ENCODE data around the gene CUBN.
"Not testable (repeated sequence)": the region's sequence is repeated elsewhere in the genome, so short reads cannot be mapped to it uniquely, and the experiment has no call there.

Gene CUBN

DNA sequence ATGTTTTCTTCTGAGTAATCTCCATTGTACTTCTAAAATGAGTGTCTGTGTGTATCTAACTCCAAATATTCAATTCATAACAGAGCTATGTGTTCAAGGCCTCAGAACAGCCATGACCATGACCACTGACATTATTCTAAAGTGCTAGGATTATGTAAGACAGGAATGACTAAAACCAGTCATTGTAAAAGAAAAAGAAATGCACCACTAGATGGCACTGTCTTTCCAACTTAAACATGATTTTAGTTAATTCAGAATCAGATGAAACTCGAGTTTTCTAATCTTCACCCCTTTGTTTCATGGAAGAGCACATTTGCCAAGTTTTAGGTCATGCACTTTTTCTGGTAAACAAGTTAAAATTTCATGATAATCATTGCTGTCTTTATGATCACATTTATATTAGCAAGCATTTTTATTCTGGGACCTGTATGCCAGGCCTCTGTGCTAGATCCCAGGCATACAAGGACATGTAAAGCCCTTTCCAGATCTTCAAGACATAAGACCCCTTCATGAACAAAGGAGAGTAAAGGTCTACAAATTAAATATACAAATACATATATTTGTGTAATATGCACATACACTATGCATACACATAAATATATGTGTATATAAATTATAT, 286.2 kb downstream of the CUBN start:
- DNase-seq (ENCODE audit: low read depth) = peak; percentile 32
- H3K4me3 ChIP-seq (ENCODE audit: low read depth, low read length) = no peak overlapping the region
- peak; percentile 27 for TF ChIP-seq CTCF (IDR thresholded peaks at IDR 0.05; ENCODE audit: insufficient read depth, low read depth, low read length, missing control alignments)

DNA sequence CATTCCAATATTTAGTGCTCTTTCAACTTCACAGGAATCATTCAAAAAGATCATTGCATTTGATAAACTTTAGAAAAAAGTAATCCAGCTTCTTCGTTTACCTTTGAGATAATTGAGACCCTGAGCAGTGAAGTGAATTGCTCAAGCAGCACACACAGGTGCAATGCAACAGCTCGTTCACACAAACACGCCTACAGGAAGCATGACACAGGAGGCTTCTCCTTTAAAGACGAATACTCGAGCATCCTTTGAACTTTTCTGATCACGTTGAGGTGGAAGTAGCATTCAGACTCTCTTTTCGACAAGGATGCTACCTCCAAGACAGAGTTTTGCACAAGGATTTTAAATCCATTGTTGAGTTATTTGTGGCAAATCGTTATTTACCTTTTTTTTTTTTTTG, 294.4 kb downstream of the CUBN start:
- DNase-seq (ENCODE audit: low read depth) = no peak
- TF ChIP-seq CTCF (IDR thresholded peaks at IDR 0.05; ENCODE audit: insufficient read depth, low read depth, low read length, missing control alignments) = no peak
- no peak overlapping the region for H3K4me3 ChIP-seq (ENCODE audit: low read depth, low read length)

DNA sequence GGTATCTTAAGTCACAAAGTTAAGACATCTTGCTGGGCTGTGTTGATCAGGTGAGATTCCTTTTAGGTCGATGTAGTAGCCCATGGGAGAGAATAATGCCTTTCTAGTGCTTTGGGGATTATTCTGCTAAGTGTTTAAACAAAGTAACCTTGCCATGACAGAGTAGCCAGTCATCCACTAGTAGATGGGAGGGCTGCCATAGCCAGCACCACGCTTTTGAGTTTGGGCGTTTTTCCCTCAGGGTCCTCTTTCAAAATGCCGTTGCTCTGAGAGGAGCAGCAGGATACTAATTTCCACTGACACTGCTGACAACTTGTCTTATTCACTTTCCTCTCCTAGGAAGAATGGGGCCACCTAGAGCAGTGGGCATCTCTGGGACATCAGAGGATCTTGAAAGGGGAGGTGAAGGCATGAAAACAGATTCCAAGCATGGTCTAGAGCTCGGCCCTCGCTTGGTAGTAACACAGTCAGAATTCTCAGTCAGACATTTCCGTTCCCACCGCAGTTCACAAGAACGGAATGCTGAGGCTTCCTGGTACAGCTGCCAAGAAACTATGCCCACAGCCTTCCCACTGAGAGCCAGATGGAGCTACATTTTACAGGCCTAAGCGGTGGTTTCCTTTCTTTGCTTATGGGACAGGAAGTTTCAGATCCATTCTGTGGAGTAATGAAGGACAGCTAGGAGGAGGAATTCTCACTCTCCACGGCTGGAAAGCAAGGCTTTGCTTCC, 297.1 kb downstream of the CUBN start:
- DNase-seq (ENCODE audit: low read depth) = no peak
- H3K4me3 ChIP-seq (ENCODE audit: low read depth, low read length) = no peak overlapping the region
- no peak for TF ChIP-seq CTCF (IDR thresholded peaks at IDR 0.05; ENCODE audit: insufficient read depth, low read depth, low read length, missing control alignments)

DNA sequence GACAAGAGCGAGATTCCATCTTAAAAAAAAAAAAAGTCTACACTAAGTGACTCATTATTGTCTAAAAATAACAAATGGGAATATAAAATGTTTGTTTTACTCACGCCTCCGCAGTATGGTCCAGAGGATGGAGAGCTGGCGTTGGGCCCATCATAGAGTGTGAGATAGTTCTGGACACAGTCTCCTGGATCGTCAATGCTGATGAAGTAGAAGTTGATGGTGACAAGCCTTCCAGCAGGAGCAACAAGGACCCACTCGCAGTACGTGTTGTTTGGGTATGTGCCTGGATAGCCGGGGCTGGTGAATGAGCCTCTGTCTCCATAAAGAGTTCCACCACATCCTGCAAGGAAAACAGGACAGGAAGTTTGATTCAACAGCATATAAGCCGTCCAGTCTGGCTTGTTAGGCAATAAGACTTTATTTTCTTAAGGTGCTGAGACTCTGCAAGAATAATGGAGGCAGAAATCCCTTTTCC, 300.9 kb downstream of the CUBN start:
- TF ChIP-seq CTCF (IDR thresholded peaks at IDR 0.05; ENCODE audit: insufficient read depth, low read depth, low read length, missing control alignments) = no peak
- no peak overlapping the region for H3K4me3 ChIP-seq (ENCODE audit: low read depth, low read length)
- DNase-seq (ENCODE audit: low read depth) = no peak

DNA sequence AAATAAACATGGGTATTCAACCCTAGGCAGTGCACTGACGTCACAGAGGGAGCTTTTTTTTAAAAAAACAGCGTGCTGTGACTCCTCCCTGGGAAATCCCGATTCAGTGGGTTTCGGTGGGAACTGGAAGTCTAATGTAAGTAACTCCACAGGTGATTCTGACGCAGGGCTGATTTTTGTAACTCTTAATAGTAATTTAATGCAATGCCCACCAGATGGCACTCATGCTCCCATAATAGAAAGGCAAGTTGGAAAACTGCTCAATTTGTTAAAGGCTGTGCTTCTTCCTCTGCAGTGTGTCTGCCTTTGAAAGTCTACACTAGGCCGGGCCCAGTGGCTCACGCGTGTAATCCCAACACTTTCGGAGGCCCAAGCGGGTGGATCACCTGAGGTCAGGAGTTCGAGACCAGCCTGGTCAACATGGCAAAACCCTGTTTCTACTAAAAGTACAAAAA, 301.5 kb downstream of the CUBN start:
- H3K4me3 ChIP-seq (ENCODE audit: low read depth, low read length) = no peak overlapping the region
- peak; percentile 47 for TF ChIP-seq CTCF (IDR thresholded peaks at IDR 0.05; ENCODE audit: insufficient read depth, low read depth, low read length, missing control alignments)
- DNase-seq (ENCODE audit: low read depth) = peak; percentile 74

DNA sequence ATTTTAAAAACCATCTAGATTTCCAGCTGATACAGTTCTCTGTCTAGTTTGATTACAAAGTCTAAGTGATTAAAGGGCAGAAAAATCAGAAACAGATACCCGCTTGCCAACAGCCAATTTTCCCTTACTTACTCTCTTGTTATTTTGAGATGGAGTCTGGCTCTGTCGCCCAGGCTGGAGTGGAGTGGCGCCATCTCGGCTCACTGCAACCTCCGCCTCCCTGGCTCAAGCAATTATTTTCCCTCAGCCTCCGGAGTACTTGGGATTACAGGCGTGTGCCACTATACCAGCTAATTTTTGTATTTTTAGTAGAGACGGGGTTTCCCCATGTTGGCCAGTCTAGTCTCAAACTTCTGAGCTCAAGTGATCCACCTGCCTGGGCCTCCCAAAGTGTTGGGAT, 302.1 kb downstream of the CUBN start:
- not testable (repeated sequence) for DNase-seq (ENCODE audit: low read depth); H3K4me3 ChIP-seq (ENCODE audit: low read depth, low read length)

GRCh38 chr10:16822726-16823360, 306.8 kb downstream of the CUBN start:
- H3K4me3 ChIP-seq (ENCODE audit: low read depth, low read length) = no peak overlapping the region
- no peak for TF ChIP-seq CTCF (IDR thresholded peaks at IDR 0.05; ENCODE audit: insufficient read depth, low read depth, low read length, missing control alignments)
- no peak for DNase-seq (ENCODE audit: low read depth)
